Measurements from ENCODE around the gene SLC38A11. TPM values are rescaled to one million over a fixed set of nuclear protein-coding genes. Genes with fewer than 3 reads are reported as not detected.

SLC38A11 gene
- total and polyA plus RNA-seq, 2 donors (not counting 1 experiment from before 2014, with no cell fraction given) = 5.4 to 46.8 TPM

DNA sequence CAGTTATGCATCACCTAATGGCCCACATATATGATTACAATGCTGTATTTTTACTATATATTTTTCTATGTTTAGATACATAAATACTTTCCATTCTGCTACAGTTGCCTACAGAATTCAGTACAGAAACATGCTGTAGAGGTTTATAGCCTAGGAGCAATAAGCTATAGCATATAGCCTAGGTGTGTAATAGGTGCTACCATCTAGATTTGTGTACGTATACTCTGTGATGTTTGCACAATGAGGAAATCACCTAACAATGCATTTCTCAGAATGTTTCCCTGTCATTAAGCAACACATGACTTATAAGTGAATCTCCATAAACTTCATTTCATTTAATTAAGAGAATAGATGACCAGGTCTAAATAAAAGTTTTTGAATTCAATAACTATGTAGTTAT lies 43.5 kb downstream of the SLC38A11 start:
- no CpG with 5 or more reads among the region's 1 CpG for WGBS (ENCODE audit: insufficient coverage)
- ATAC-seq (ENCODE audit: low read depth) = no peak

More for the DNA sequence above, 43.5 kb downstream of the SLC38A11 start:
- H3K4me1 ChIP-seq (ENCODE audit: control insufficient read depth in 2 of 2, insufficient read depth in 2 of 2, low read length in 2 of 2) = peaks cover 23 to 29% of the 10 kb centered on the region in 2 donors
- H3K9ac ChIP-seq (ENCODE audit: low read length) = no peak overlapping the region
- intact Hi-C loops (cut with micrococcal nuclease) = loop anchor here (2.0 to 10.0 kb wide), 3 partner anchors 45 to 347 kb away; partner anchors contain the start of gene SCN3A
- DNase-seq = no peak
- no peaks in the 10 kb centered on the region for H3K9me3 ChIP-seq (ENCODE audit: control extremely low read depth in 1 of 3, control insufficient read depth in 2 of 3, insufficient read depth in 1 of 3, low read length in 2 of 3)
- Mint-ChIP-seq H3K4me1 (peaks cover 36% of the 10 kb centered on the region), H3K9me3 (ENCODE audit: insufficient read depth) (no peaks in the 10 kb centered on the region), H3K4me3 (no peak overlapping the region), H3K27me3 (no peaks in the 10 kb centered on the region), H3K27ac (no peak overlapping the region)
- no peak overlapping the region for H3K4me2 ChIP-seq (replicated peaks; ENCODE audit: low read depth, low read length, poor library complexity, severe bottlenecking)
- H4K20me1 ChIP-seq (ENCODE audit: control insufficient read depth, insufficient read depth, low read length, poor library complexity, severe bottlenecking) = no peaks in the 10 kb centered on the region
- POLR2A ChIA-PET = no interaction called here
- peaks cover 2% of the 10 kb centered on the region for H3K79me2 ChIP-seq (ENCODE audit: control insufficient read depth, insufficient read depth, low read length)
- no peak overlapping the region for H3K4me3 ChIP-seq (ENCODE audit: control extremely low read depth in 1 of 5, extremely low read depth in 1 of 5, insufficient read depth in 1 of 5, low read depth in 2 of 5, low read length in 4 of 5)
- no peaks in the 10 kb centered on the region for H3K27me3 ChIP-seq (replicated peaks in 1 of 4; ENCODE audit: control extremely low read depth in 1 of 4, control insufficient read depth in 3 of 4, insufficient read depth in 4 of 4, low read length in 3 of 4)
- H2AFZ ChIP-seq (ENCODE audit: insufficient read depth, low read depth, low read length, poor library complexity, severe bottlenecking) = no peak overlapping the region
- CTCF ChIA-PET = interaction anchor here (3.3 to 4.2 kb wide), 2 partner anchors 9 to 174 kb away, joined by 21 to 102 read pairs; no protein-coding TSS in a partner anchor
- H3K27ac ChIP-seq (ENCODE audit: low read length in 2 of 2) = no peak overlapping the region
- H3K36me3 ChIP-seq (replicated peaks in 1 of 2; ENCODE audit: control extremely low read depth in 1 of 2, control insufficient read depth in 1 of 2, extremely low read depth in 1 of 2, insufficient read depth in 2 of 2, low read length in 1 of 2) = no peaks in the 10 kb centered on the region
- TF ChIP-seq, protein P1, sequence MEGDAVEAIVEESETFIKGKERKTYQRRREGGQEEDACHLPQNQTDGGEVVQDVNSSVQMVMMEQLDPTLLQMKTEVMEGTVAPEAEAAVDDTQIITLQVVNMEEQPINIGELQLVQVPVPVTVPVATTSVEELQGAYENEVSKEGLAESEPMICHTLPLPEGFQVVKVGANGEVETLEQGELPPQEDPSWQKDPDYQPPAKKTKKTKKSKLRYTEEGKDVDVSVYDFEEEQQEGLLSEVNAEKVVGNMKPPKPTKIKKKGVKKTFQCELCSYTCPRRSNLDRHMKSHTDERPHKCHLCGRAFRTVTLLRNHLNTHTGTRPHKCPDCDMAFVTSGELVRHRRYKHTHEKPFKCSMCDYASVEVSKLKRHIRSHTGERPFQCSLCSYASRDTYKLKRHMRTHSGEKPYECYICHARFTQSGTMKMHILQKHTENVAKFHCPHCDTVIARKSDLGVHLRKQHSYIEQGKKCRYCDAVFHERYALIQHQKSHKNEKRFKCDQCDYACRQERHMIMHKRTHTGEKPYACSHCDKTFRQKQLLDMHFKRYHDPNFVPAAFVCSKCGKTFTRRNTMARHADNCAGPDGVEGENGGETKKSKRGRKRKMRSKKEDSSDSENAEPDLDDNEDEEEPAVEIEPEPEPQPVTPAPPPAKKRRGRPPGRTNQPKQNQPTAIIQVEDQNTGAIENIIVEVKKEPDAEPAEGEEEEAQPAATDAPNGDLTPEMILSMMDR (IDR thresholded peaks at IDR 0.05) = no peak
- TF ChIP-seq EZH2 (IDR thresholded peaks at IDR 0.05; ENCODE audit: borderline replicate concordance, insufficient read depth, low read depth, low read length, poor library complexity, severe bottlenecking) = no peak

All from B cell (primary cell).